ENCODE measurements around the gene COL23A1.
A peak's percentile ranks its signal among the peaks of the same experiment; 100 is the strongest.

Gene COL23A1

DNA sequence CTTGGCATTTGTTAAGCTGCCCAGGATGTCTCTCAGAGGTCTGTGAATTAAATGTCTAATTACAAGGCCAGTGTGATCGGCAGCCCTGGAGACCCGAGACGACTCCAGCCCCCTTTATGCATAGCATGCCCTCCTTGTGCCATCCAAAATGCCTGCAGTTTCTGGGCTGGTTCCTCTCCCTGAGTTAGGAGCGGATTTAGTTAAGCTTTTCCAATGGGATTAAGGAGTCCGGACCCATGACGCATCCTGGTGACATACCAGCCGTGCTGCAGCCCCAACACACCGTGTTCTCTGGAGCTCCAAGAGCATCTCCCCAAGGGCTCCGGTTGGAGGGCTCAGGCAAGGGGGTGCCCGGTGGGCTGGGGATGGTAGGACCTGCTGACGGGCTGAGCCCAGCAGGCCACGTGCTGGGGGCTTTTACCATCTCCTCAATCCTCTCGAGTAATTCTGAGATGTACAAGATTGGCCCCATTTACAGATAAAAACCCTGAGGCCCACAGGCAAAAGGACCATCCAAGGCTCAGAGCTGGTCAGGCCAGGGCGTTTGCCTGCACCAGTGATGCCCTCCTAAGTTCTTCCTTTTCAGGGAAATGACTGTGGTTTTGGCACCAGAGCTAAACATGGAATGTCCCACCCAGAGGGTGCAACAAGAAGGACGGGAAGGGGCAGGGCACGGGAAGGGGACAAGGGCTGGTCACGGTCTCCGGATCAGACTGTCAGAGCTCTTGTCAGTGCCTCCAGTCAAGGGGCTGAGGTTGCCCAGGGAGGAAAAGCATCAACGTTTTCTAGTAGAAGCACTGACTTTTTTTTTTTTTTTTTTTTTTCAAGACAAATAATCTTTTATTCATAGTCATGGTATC, 275.0 kb downstream of the COL23A1 start:
- Mint-ChIP-seq H3K36me3 (ENCODE audit: low read depth) (no peaks in the 10 kb centered on the region), H3K4me3 (no peak overlapping the region), H3K9me3 (no peaks in the 10 kb centered on the region), H3K27me3 (ENCODE audit: low read depth) (peaks cover 26% of the 10 kb centered on the region), H3K27ac (no peak overlapping the region), H3K4me1 (peaks cover 49% of the 10 kb centered on the region)
- no peak for TF ChIP-seq CTCF (IDR thresholded peaks at IDR 0.05; ENCODE audit: unreplicated experiment in 3 of 3)

DNA sequence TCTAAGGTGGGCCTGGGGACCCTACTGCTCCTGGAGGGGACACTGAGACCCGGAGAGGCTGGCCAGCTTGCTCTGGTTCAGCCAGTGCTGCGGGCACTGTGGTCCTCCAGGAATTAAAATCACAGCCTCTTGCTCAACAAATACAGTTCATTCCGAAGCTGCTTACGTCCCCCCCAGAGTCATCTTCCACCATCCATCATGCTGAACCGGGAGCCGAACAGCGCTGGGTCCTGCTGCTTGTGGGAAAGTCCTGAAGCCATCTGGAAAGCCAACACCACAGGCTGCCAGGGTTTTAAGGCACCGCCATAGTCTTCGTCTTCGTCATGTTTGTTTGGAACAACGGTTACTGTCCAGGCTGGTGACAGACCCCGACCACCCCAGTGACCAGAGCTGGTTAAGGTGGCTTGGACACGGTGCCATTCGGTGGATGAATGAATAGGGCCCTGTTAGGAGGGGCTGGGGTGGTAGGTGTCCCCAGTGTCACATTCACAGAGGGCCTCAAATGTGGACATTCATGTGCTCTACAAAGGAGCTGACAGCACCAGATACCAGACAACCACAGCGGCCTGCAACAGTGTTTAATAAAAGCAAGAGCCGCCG, 276.0 kb downstream of the COL23A1 start:
- peak overlapping the region in 1 of 3 experiments; percentile 19 for H3K27ac Mint-ChIP-seq
- no peak for TF ChIP-seq CTCF (IDR thresholded peaks at IDR 0.05; ENCODE audit: unreplicated experiment in 3 of 3)
- H3K27me3 Mint-ChIP-seq (ENCODE audit: low read depth) = peaks cover 26% of the 10 kb centered on the region
- no peaks in the 10 kb centered on the region for H3K9me3 Mint-ChIP-seq
- no peaks in the 10 kb centered on the region for H3K36me3 Mint-ChIP-seq (ENCODE audit: low read depth)
- H3K4me1 Mint-ChIP-seq = peaks cover 48% of the 10 kb centered on the region
- H3K4me3 Mint-ChIP-seq = no peak overlapping the region

DNA sequence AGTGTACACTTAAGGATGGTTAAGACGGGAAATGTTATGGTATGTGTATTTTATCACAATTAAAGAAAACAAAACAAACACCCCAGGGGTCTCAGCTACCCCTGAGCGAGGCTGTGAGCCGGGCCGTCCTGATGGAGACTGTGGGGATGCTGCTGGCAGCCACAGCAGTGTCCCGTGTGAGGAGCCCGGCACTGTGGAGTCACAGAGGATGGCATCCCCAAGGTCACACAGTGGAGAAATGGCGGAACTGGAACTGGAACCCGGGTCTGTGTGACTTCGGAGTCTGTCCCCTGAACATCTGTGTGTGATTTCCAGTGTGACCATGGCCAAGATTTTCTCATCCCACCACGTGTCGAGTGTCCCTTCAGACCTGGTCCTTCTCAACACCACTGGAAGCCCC, 276.9 kb downstream of the COL23A1 start:
- TF ChIP-seq CTCF (IDR thresholded peaks at IDR 0.05; ENCODE audit: unreplicated experiment in 3 of 3) = no peak
- H3K4me3 Mint-ChIP-seq = no peak overlapping the region
- peaks cover 26% of the 10 kb centered on the region for H3K27me3 Mint-ChIP-seq (ENCODE audit: low read depth)
- no peaks in the 10 kb centered on the region for H3K9me3 Mint-ChIP-seq
- H3K4me1 Mint-ChIP-seq = peaks cover 54% of the 10 kb centered on the region
- H3K27ac Mint-ChIP-seq = peak overlapping the region; percentile 79 to 89 (median 85)
- no peaks in the 10 kb centered on the region for H3K36me3 Mint-ChIP-seq (ENCODE audit: low read depth)

DNA sequence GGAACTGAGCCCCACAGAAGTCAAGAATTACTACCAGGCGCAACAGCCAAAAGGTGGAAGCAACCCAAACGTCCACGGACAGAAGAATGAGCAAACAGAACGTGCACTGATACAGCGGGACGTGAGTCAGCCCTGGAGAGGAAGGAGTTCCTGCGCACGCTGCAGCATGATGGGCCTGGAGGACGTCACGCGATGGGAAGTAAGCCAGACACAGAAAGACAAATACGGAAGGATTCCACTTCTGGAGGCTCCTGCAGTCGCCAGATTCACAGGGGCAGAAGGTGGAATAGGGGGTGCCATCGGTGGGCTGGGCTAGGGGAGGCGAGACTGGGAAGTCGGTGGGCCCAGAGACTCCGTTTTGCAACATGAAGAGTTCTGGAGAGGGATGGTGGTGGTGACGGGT, 277.3 kb downstream of the COL23A1 start:
- TF ChIP-seq CTCF (IDR thresholded peaks at IDR 0.05; ENCODE audit: unreplicated experiment in 3 of 3) = no peak
- Mint-ChIP-seq H3K36me3 (ENCODE audit: low read depth) (no peaks in the 10 kb centered on the region), H3K27ac (peak overlapping the region; percentile 79 to 89 (median 85)), H3K9me3 (no peaks in the 10 kb centered on the region), H3K4me1 (peaks cover 58% of the 10 kb centered on the region), H3K27me3 (ENCODE audit: low read depth) (peaks cover 26% of the 10 kb centered on the region), H3K4me3 (peak overlapping the region in 2 of 3 experiments; percentile 11 to 29)

GRCh38 chr5:178310130-178310865, 279.9 kb downstream of the COL23A1 start:
- H3K9me3 Mint-ChIP-seq = no peaks in the 10 kb centered on the region
- H3K27me3 Mint-ChIP-seq (ENCODE audit: low read depth) = peaks cover 26% of the 10 kb centered on the region
- TF ChIP-seq CTCF (IDR thresholded peaks at IDR 0.05; ENCODE audit: unreplicated experiment in 3 of 3) = no peak
- peaks cover 67% of the 10 kb centered on the region for H3K4me1 Mint-ChIP-seq
- peak overlapping the region; percentile 70 to 74 (median 72) for H3K27ac Mint-ChIP-seq
- no peaks in the 10 kb centered on the region for H3K36me3 Mint-ChIP-seq (ENCODE audit: low read depth)
- H3K4me3 Mint-ChIP-seq = peak overlapping the region in 1 of 3 experiments; percentile 25

Measured in nephron (organoid).